ENCODE data around the gene FBH1. TPM values are rescaled to one million over a fixed set of nuclear protein-coding genes. Genes with fewer than 3 reads are reported as not detected.

Gene FBH1
- polyA plus RNA-seq, 1 donor from 2014 or later = 41.1 TPM

GRCh38 chr10:5975641-5976473, 85.8 kb downstream of the FBH1 start:
- no peaks in the 10 kb centered on the region for H3K9me3 ChIP-seq (ENCODE audit: low read length)
- no peaks in the 10 kb centered on the region for H3F3A ChIP-seq (ENCODE audit: insufficient read depth, low read length, poor library complexity, severe bottlenecking)
- H3K9me2 ChIP-seq (ENCODE audit: insufficient read depth, low read length) = no peaks in the 10 kb centered on the region
- no peak for TF ChIP-seq CTCF (IDR thresholded peaks at IDR 0.05; ENCODE audit: poor library complexity, severe bottlenecking)
- TF ChIP-seq, protein P1, sequence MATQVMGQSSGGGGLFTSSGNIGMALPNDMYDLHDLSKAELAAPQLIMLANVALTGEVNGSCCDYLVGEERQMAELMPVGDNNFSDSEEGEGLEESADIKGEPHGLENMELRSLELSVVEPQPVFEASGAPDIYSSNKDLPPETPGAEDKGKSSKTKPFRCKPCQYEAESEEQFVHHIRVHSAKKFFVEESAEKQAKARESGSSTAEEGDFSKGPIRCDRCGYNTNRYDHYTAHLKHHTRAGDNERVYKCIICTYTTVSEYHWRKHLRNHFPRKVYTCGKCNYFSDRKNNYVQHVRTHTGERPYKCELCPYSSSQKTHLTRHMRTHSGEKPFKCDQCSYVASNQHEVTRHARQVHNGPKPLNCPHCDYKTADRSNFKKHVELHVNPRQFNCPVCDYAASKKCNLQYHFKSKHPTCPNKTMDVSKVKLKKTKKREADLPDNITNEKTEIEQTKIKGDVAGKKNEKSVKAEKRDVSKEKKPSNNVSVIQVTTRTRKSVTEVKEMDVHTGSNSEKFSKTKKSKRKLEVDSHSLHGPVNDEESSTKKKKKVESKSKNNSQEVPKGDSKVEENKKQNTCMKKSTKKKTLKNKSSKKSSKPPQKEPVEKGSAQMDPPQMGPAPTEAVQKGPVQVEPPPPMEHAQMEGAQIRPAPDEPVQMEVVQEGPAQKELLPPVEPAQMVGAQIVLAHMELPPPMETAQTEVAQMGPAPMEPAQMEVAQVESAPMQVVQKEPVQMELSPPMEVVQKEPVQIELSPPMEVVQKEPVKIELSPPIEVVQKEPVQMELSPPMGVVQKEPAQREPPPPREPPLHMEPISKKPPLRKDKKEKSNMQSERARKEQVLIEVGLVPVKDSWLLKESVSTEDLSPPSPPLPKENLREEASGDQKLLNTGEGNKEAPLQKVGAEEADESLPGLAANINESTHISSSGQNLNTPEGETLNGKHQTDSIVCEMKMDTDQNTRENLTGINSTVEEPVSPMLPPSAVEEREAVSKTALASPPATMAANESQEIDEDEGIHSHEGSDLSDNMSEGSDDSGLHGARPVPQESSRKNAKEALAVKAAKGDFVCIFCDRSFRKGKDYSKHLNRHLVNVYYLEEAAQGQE (IDR thresholded peaks at IDR 0.05; ENCODE audit: borderline replicate concordance) = no peak
- TF ChIP-seq SMC3 (conservative IDR thresholded peaks at IDR 0.05; ENCODE audit: poor library complexity) = no peak
- no peak for TF ChIP-seq EP300 (conservative IDR thresholded peaks at IDR 0.05; ENCODE audit: poor library complexity, severe bottlenecking)
- no peak for TF ChIP-seq POLR2AphosphoS5 (IDR thresholded peaks at IDR 0.05)
- no peak for TF ChIP-seq RAD21 (conservative IDR thresholded peaks at IDR 0.05)
- no peak for TF ChIP-seq EZH2 (IDR thresholded peaks at IDR 0.05; ENCODE audit: borderline replicate concordance, insufficient read depth, low read length, poor library complexity, severe bottlenecking)
- no peak for TF ChIP-seq TAF1 (IDR thresholded peaks at IDR 0.05; ENCODE audit: low read depth)
- TF ChIP-seq MXI1 (conservative IDR thresholded peaks at IDR 0.05; ENCODE audit: poor library complexity, severe bottlenecking) = no peak
- peaks cover 55% of the 10 kb centered on the region for H3K27me3 ChIP-seq (ENCODE audit: insufficient read depth, low read depth, low read length)
- no peaks in the 10 kb centered on the region for H4K20me1 ChIP-seq (ENCODE audit: insufficient read depth)
- no peak overlapping the region for H3K27ac ChIP-seq (ENCODE audit: low read length)
- no peaks in the 10 kb centered on the region for H3K79me2 ChIP-seq (replicated peaks; ENCODE audit: insufficient read depth, low read length)
- H3K4me2 ChIP-seq (ENCODE audit: low read length) = no peak overlapping the region
- no peak overlapping the region for H3K9ac ChIP-seq (ENCODE audit: low read length)
- no peak overlapping the region for H2AFZ ChIP-seq (ENCODE audit: low read depth, low read length)
- H3K36me3 ChIP-seq (ENCODE audit: insufficient read depth, low read length) = no peaks in the 10 kb centered on the region
- H3K4me3 ChIP-seq (ENCODE audit: low read length) = no peak overlapping the region

- TF ChIP-seq, protein P1 (IDR thresholded peaks at IDR 0.05; ENCODE audit: borderline replicate concordance) = no peak
- no peak for TF ChIP-seq RAD21 (conservative IDR thresholded peaks at IDR 0.05)
- no peak for TF ChIP-seq TAF1 (IDR thresholded peaks at IDR 0.05; ENCODE audit: low read depth)
- no peak for TF ChIP-seq POLR2AphosphoS5 (IDR thresholded peaks at IDR 0.05)
- no peak for TF ChIP-seq SMC3 (conservative IDR thresholded peaks at IDR 0.05; ENCODE audit: poor library complexity)
- TF ChIP-seq MXI1 (conservative IDR thresholded peaks at IDR 0.05; ENCODE audit: poor library complexity, severe bottlenecking) = no peak
- no peak for TF ChIP-seq CTCF (IDR thresholded peaks at IDR 0.05; ENCODE audit: poor library complexity, severe bottlenecking)
- TF ChIP-seq EP300 (conservative IDR thresholded peaks at IDR 0.05; ENCODE audit: poor library complexity, severe bottlenecking) = no peak
- no peak for TF ChIP-seq EZH2 (IDR thresholded peaks at IDR 0.05; ENCODE audit: borderline replicate concordance, insufficient read depth, low read length, poor library complexity, severe bottlenecking)
- Histone ChIP-seq H3K4me3 (ENCODE audit: low read length) (peak overlapping the region; percentile 80), H3K9ac (ENCODE audit: low read length) (peak overlapping the region; percentile 23), H3K27ac (ENCODE audit: low read length) (no peak overlapping the region), H2AFZ (ENCODE audit: low read depth, low read length) (no peak overlapping the region), H3K36me3 (ENCODE audit: insufficient read depth, low read length) (no peaks in the 10 kb centered on the region), H3K27me3 (ENCODE audit: insufficient read depth, low read depth, low read length) (peaks cover 55% of the 10 kb centered on the region), H3K4me2 (ENCODE audit: low read length) (peak overlapping the region; percentile 51), H3F3A (ENCODE audit: insufficient read depth, low read length, poor library complexity, severe bottlenecking) (no peaks in the 10 kb centered on the region), H3K9me2 (ENCODE audit: insufficient read depth, low read length) (no peaks in the 10 kb centered on the region), H4K20me1 (ENCODE audit: insufficient read depth) (no peaks in the 10 kb centered on the region), H3K9me3 (ENCODE audit: low read length) (no peaks in the 10 kb centered on the region), H3K79me2 (replicated peaks; ENCODE audit: insufficient read depth, low read length) (no peaks in the 10 kb centered on the region)
Measured at GRCh38 chr10:5976512-5977470, 86.7 kb downstream of the FBH1 start.

Data from neural cell (in vitro differentiated cells).